OCI-LY1 (cell line): ENCODE measurements around the gene OR6S1.

ENCODE experiments used
- CTCF ChIP-seq: fragments of 200-600 bp; sonication (generic), shearing (Covaris generic); IDR thresholded peaks from 2 replicates; pipeline ENCODE4 v1.5.1; 2017; ENCODE audit warnings: mild to moderate bottlenecking, antibody characterized with exemption, low read length, moderate library complexity, mixed read lengths
- EZH2 ChIP-seq: fragments of 200-600 bp; sonication (generic), shearing (Covaris generic); IDR thresholded peaks from 2 replicates; pipeline ENCODE4 v1.8.0; 2017; ENCODE audit warnings: borderline replicate concordance, mixed run types, mild to moderate bottlenecking, antibody characterized with exemption, low read length, moderate library complexity, mixed read lengths

DNA sequence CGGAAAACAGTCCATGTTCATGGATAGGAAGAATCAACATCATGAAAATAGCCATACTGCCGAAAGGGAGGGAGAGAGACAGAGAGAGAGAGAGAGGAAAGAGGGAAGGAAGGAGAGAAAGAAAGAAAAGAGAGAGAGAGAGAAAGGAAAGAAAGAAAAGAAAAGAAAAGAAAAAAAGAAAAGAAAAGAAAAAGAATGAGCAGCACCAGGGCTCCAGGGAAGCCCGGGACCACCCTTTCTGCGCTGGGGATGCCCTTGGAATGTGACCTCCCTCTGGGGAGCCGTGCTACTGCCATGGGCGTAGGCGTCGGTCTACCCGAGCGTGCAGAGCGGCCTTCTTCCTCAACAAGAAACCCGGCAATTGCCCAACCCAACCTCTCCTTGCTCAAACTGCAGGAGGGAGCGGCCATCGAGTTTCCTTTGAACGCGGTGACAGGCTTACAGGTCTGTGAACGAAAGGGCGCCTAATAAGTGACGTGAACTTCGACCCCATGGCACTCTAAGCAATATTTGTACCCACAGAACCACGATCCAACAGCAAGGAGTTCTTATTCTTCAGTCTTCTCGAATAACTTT, 16.9 kb downstream of the OR6S1 start:
- TF ChIP-seq CTCF (no peak), EZH2 (no peak)
